SK-N-DZ (cell line): Measurements from ENCODE around the gene DNMBP.

Experiments used
- DNase-seq: peaks from one replicate; pipeline ENCODE4 v3.0.0-alpha.2; 2015; ENCODE audit warnings: low spot score

Gene DNMBP

DNA sequence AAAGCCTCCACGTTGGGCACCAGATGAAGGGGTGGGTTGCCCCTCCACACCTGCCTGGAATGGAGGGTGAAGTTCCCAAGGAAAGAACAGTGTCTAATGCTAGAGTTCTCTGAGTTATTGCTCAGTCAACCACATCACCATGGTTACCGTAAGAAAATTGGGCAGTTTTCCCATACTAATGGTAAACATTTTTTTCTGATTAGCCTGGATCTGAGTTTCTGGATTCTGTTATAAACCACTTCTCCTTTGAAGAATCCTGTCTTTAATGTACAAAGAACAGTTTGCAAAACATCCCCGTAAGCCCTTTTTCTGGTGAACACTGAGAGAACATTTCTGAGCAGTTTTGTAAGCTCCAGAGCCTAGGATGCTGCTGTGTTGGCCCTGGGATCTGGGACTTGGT, 181.8 kb downstream of the DNMBP start:
- DNase-seq = no peak
